SK-N-SH treated with all-trans-retinoic acid at 6 μM for 48 hours (cell line): ENCODE results near the gene NXPH4.

Experiments
- ATAC-seq: fragments of 200-7000 bp; cut with Tn5 transposase; 3 replicates; pipeline ENCODE4 v1.9.1; 2020; ENCODE audit warnings: mild to moderate bottlenecking, moderate library complexity
- BACH2 ChIP-seq: fragments of 250-450 bp; sonication (Bioruptor Pico); IDR thresholded peaks from 2 replicates; pipeline ENCODE4 v1.9.0; 2021; ENCODE audit warnings: mild to moderate bottlenecking, borderline replicate concordance
- ESRRG ChIP-seq: fragments of 250-450 bp; sonication (Bioruptor Pico); IDR thresholded peaks from 2 replicates; pipeline ENCODE4 v1.6.1; 2021; ENCODE audit warnings: mild to moderate bottlenecking
- GLIS3 ChIP-seq: fragments of 250-450 bp; sonication (Bioruptor Pico); IDR thresholded peaks from 2 replicates; pipeline ENCODE4 v1.5.0; 2020; ENCODE audit warnings: mild to moderate bottlenecking, moderate library complexity
- ISL1 ChIP-seq: fragments of 250-450 bp; sonication (Bioruptor Pico); IDR thresholded peaks from 2 replicates; pipeline ENCODE4 v2.1.2; 2022; ENCODE audit warnings: mild to moderate bottlenecking, moderate library complexity
- OSR1 ChIP-seq: fragments of 250-450 bp; sonication (Bioruptor Pico); IDR thresholded peaks from 2 replicates; pipeline ENCODE4 v1.8.0; 2022; ENCODE audit warnings: moderate library complexity, mild to moderate bottlenecking, inconsistent platforms
- PATZ1 ChIP-seq: fragments of 250-450 bp; sonication (Bioruptor Pico); IDR thresholded peaks from 2 replicates; pipeline ENCODE4 v1.8.0; 2020; ENCODE audit warnings: mild to moderate bottlenecking, moderate library complexity, borderline replicate concordance
- PPARA ChIP-seq: fragments of 250-450 bp; sonication (Bioruptor Pico); IDR thresholded peaks from 2 replicates; pipeline ENCODE4 v1.5.0; 2020; ENCODE audit warnings: mild to moderate bottlenecking, borderline replicate concordance
- RARB ChIP-seq: fragments of 250-450 bp; sonication (Bioruptor Pico); IDR thresholded peaks from 2 replicates; pipeline ENCODE4 v1.8.0; 2021; ENCODE audit warnings: mild to moderate bottlenecking, moderate library complexity
- SNAI2 ChIP-seq: fragments of 250-450 bp; sonication (Bioruptor Pico); IDR thresholded peaks from 2 replicates; pipeline ENCODE4 v1.5.0; 2020; ENCODE audit warnings: mild to moderate bottlenecking, moderate library complexity
- TCF4 ChIP-seq: fragments of 250-450 bp; sonication (Bioruptor Pico); IDR thresholded peaks from 2 replicates; pipeline ENCODE4 v1.8.0; 2021; ENCODE audit warnings: mild to moderate bottlenecking, moderate library complexity, borderline replicate concordance
- TSHZ2 ChIP-seq: fragments of 250-450 bp; sonication (Bioruptor Pico); IDR thresholded peaks from 2 replicates; pipeline ENCODE4 v1.5.0; 2020; ENCODE audit warnings: mild to moderate bottlenecking, moderate library complexity
- ZC3H10 ChIP-seq: fragments of 250-450 bp; sonication (Bioruptor Pico); IDR thresholded peaks from 2 replicates; pipeline ENCODE4 v1.5.1; 2021; ENCODE audit warnings: mild to moderate bottlenecking, moderate library complexity
- ZFP3 ChIP-seq: fragments of 250-450 bp; sonication (Bioruptor Pico); IDR thresholded peaks from 2 replicates; pipeline ENCODE4 v1.5.0; 2020; ENCODE audit warnings: mild to moderate bottlenecking, moderate library complexity
- ZFP30 ChIP-seq: fragments of 450-650 bp; formaldehyde crosslinking; IDR thresholded peaks from 2 replicates; pipeline ENCODE4 v1.5.0; 2022; ENCODE audit warnings: mild to moderate bottlenecking, moderate library complexity
- ZNF565 ChIP-seq: fragments of 450-650 bp; formaldehyde crosslinking; conservative IDR thresholded peaks from 2 replicates; pipeline ENCODE4 v1.5.0; 2020; ENCODE audit warnings: low read depth, mild to moderate bottlenecking, moderate library complexity
- TF ChIP-seq, protein P1 (sequence below): fragments of 250-450 bp; sonication (Bioruptor Pico); IDR thresholded peaks from 2 replicates; pipeline ENCODE4 v1.5.1; 2020; ENCODE audit warnings: low read depth, mild to moderate bottlenecking, moderate library complexity
- TF ChIP-seq, protein P2 (sequence below): fragments of 250-450 bp; sonication (Bioruptor Pico); IDR thresholded peaks from 2 replicates; pipeline ENCODE4 v1.5.1; 2021; ENCODE audit warnings: mild to moderate bottlenecking, moderate library complexity

The NXPH4 gene

DNA sequence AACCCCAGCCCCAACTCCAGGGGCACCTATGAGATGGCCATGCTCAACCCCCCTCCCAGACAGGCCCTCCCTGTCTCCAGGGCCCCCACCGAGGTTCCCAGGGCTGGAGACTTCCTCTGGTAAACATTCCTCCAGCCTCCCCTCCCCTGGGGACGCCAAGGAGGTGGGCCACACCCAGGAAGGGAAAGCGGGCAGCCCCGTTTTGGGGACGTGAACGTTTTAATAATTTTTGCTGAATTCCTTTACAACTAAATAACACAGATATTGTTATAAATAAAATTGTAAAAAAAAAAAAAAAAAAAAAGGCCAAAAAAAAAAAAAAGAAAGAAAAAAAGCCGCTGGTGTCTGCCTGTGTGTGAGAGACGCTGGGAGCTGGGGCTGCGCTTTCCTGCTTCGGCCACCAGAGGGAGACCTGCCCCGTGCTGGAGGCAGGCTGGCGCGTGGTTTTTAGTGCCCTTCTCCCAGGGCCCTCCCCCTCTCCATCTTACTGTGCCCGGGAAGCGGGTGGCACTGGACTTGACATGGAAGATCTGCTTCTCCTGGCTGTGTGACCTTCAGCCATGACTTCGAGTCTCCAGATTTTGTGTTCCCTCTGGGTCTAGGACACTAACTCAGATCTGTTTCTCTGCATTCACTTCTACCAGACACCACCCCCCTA is 3.4 kb upstream of the NXPH4 start:
- TF ChIP-seq BACH2 (CRISPR knock-in tag) (no peak), OSR1 (CRISPR knock-in tag) (no peak), ZC3H10 (no peak), TSHZ2 (CRISPR knock-in tag) (no peak), ZNF565 (CRISPR knock-in tag) (no peak)
- TF ChIP-seq, protein P1, sequence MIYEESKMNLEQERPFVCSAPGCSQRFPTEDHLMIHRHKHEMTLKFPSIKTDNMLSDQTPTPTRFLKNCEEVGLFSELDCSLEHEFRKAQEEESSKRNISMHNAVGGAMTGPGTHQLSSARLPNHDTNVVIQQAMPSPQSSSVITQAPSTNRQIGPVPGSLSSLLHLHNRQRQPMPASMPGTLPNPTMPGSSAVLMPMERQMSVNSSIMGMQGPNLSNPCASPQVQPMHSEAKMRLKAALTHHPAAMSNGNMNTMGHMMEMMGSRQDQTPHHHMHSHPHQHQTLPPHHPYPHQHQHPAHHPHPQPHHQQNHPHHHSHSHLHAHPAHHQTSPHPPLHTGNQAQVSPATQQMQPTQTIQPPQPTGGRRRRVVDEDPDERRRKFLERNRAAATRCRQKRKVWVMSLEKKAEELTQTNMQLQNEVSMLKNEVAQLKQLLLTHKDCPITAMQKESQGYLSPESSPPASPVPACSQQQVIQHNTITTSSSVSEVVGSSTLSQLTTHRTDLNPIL, result no peak
- peak; percentile 83 for ATAC-seq

- ATAC-seq, result peak; percentile 4
- TF ChIP-seq TCF4 (no peak), ESRRG (CRISPR knock-in tag) (no peak), ZFP3 (CRISPR knock-in tag) (no peak), GLIS3 (no peak), ZFP30 (CRISPR knock-in tag) (no peak), ZC3H10 (no peak), PPARA (CRISPR knock-in tag) (no peak), TSHZ2 (CRISPR knock-in tag) (no peak), SNAI2 (CRISPR knock-in tag) (no peak), BACH2 (CRISPR knock-in tag) (no peak), RARB (no peak), ISL1 (CRISPR knock-in tag) (no peak), PATZ1 (CRISPR knock-in tag) (no peak), ZNF565 (CRISPR knock-in tag) (no peak), OSR1 (CRISPR knock-in tag) (no peak)
- TF ChIP-seq, protein P2, sequence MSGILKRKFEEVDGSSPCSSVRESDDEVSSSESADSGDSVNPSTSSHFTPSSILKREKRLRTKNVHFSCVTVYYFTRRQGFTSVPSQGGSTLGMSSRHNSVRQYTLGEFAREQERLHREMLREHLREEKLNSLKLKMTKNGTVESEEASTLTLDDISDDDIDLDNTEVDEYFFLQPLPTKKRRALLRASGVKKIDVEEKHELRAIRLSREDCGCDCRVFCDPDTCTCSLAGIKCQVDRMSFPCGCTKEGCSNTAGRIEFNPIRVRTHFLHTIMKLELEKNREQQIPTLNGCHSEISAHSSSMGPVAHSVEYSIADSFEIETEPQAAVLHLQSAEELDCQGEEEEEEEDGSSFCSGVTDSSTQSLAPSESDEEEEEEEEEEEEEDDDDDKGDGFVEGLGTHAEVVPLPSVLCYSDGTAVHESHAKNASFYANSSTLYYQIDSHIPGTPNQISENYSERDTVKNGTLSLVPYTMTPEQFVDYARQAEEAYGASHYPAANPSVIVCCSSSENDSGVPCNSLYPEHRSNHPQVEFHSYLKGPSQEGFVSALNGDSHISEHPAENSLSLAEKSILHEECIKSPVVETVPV (CRISPR knock-in tag), result no peak
- TF ChIP-seq, protein P1, result no peak
Measured at GRCh38 chr12:57213763-57214397, 2.7 kb upstream of the NXPH4 start.
